ENCODE measurements around the gene TELO2.
"Not testable (repeated sequence)": the region's sequence is repeated elsewhere in the genome, so short reads cannot be mapped to it uniquely, and the experiment has no call there.

Gene TELO2

DNA sequence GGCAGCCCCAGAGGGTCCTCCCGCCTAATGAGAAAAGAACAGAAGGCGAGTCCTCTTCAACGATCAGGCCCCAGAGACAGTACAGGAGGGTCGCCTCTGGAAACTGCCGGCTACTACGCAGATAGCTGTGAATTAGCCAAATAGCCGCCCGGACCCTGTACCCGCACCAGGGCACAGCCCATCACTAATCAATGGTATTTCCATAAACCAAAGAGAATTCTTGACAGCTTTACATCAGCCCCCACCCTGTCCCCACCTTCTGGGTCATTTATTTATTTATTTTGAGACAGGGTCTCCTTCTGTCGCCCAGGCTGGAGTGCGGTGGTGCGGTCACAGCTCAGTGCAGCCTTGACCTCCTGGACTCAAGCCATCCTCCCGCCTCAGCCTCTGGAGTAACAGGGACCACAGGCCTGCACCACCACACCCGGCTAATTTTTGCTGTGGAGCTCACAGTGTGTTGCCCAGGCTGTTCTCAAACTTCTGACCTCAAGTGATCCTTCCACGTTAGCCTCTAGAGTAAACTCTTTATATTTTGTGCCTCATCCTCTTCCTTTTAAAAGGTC is 17.5 kb upstream of the TELO2 start:
- no peak for DNase-seq (ENCODE audit: low read depth)

GRCh38 chr16:1477033-1477432 is 16.1 kb upstream of the TELO2 start:
- DNase-seq (ENCODE audit: low read depth), result no peak

DNA sequence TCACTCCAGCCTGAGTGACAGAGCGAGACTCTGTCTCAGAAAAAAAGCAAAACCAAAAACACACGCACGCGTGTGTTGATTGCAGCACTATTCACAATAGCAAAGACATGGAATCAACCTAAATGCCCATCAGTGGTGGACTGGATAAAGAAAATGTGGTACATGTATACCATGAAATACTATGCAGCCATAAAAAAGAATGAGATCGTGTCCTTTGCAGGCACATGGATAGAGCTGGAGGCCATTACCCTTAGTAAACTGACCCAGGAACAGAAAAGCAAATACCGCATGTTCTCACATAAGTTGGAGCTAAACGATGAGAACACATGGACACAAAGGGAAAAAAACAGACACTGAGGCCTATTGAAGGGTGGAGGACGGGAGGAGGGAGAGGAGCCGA is 14.2 kb upstream of the TELO2 start:
- not testable (repeated sequence) for DNase-seq (ENCODE audit: low read depth)

DNA sequence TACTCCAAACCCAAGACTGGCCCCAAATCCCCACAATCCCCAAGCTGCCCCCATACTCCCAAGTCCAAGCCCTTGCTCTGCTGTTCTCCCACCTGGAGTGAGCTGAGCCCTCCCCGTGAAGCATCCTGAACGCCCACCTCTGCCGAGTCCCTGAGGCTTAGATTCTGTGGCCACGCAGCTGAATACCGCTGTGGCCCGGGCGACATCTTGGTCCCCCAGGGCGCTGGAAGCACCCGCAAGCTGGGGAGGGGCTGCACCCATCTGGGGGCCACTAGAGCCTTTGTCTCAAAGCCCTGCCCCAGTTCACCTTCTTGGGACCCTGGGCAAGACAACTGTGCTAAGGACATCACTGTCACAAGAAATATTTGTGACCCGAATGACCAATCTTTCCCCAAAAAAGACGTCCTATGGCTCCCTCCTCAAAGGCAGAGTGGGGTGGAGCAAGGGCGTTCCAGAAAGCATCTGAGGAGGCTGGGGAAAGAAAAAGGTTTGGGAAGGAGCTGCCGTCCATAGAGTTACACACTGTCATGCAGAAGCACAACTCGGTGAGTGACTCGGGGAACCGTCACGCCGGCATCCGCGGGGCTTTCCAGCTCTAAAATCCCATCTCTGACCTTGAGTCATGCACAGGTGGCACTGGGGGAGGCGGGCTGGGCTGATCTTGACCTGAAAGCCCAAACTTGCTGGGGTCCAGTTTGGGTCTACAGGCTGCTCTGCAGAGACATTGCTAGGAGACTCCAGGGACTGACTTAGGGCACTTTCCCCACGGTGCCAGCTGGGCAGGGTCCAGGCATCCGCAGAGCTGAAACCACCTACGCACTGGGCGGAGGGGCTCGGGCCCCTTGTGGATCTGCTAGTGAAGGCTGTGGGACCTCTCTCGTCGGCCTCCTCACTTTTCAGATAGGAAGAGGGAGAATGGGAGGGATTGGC is 11.0 kb upstream of the TELO2 start:
- no peak for DNase-seq (ENCODE audit: low read depth)

DNA sequence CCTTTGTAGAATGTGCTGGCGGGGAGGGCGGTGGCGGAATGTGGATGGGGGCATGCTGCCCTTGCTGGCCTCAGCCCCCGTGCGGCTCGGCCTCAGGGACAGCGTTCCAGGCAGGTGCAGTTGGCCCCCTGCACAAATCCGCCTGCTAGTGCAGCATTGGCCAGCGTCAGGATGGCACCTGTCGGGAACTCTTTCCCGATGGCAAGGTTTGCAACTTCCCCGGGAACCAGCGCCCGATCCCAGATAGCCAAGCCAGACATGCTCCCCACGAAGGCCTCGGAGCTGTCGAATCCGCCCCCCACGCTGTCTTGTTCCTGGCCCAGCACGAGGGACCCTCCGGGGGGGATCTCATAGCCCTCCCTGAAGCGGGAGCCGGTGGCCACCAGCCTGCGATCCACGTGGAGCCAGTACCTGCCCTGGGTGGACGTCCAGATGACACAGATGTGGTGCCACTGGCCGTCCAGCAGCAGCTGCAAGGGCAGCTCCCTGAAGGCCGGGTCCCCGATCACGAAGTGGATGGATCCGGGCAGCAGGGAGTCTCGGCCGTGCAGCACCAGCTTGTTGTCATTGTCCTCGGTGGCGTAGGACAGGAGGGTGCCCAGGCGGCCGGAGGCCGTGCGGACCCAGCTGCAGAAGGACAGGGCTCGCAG is 7.2 kb upstream of the TELO2 start:
- DNase-seq (ENCODE audit: low read depth), result no peak

- DNase-seq (ENCODE audit: low read depth), result no peak
Measured at GRCh38 chr16:1486551-1487390, 6.4 kb upstream of the TELO2 start.

GRCh38 chr16:1487395-1488053 is 5.6 kb upstream of the TELO2 start:
- DNase-seq (ENCODE audit: low read depth), result no peak

- no peak for DNase-seq (ENCODE audit: low read depth)
Measured at GRCh38 chr16:1488054-1488601, 5.0 kb upstream of the TELO2 start.

GRCh38 chr16:1488619-1489018 is 4.5 kb upstream of the TELO2 start, which contains the start of gene PTX4:
Gene PTX4, minus strand, starts transcription at chr16:1488944. Its CDS starts 35 bp downstream, at chr16:1488909.
- DNase-seq (ENCODE audit: low read depth), result no peak

GRCh38 chr16:1489077-1489476 is 4.1 kb upstream of the TELO2 start:
- no peak for DNase-seq (ENCODE audit: low read depth)

DNA sequence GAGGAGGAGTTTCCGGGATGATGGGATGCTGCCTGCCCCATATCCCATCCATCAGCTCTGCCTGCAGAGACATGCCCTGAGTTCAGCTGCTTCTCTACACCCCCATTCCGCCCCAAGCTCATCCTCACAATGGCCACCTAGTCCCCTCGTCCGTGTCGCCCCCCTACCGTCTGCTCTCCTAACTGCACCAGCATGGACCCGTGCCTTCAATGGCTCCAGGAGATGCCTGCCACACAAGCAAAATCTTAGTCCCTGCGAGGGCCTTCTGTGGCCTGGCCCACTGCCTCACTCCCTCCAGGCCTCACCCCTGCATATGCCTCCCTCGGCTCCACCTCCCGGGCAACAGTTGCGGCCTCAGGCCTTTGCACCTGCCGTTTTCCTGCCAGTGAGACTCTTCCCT is 1.8 kb upstream of the TELO2 start:
- no peak for DNase-seq (ENCODE audit: low read depth)

- no peak for DNase-seq (ENCODE audit: low read depth)
Measured at GRCh38 chr16:1492082-1492922, 858 bp upstream of the TELO2 start.

DNA sequence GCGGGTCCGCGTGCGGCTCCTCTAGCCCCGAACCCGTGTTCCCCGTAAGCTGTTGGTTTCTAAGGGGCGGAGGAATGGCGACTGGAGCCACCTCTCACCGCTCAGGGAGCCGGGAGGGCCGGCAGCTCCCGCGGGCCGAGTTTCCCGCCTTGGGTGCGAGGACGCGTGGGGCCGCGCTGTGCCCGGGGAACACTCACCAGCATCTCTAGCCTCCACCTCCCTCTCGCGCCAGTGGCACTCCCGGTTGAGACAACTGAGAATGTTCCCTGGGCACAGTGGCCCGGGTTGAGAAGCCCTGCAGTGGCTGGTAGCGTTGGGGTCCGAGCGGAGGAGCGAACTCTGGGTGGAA is 560 bp downstream of the TELO2 start:
- no peak for DNase-seq (ENCODE audit: low read depth)

GRCh38 chr16:1494129-1494640 is 1.0 kb downstream of the TELO2 start:
- DNase-seq (ENCODE audit: low read depth), result no peak

DNA sequence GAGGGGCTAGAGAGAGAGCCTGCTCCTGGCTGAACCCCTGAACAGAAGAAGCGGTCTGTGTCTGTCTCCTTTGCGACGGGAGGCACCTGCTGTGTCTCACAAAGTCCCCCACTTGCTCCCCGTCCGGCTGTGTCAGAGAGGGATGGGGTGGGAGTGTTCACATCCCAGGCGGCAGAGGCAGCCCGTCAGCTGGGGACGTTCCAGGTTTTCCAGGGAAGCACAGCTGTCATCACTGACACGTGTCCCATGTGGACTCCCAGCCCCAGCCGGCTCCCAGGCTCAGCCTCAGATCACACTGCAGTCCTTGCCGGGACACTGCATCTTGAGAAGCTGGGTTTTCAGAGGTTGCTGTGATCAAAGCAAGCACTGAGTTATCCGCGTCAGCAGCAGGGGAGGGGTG is 1.6 kb downstream of the TELO2 start:
- no peak for DNase-seq (ENCODE audit: low read depth)

GRCh38 chr16:1495211-1495888 is 2.2 kb downstream of the TELO2 start:
- no peak for DNase-seq (ENCODE audit: low read depth)

DNA sequence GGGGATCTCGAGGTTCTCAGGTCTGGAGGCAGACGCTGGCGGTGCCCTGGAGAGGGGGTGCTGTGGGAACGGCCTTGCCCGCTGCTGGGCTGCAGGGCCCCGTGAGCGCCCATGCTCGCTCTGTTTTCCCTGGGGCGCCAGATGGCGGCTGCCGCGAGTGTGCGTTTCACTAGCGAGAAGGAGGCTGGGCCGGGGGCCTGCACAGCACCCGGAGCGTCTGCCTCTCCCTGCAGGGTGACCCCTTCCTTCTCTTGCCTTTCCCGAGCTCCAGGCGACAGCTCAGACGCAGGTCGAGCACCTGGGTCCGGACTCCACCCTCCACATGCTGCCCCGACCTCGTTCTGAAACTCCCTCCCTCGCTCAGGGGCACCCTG is 2.7 kb downstream of the TELO2 start:
- no peak for DNase-seq (ENCODE audit: low read depth)

- DNase-seq (ENCODE audit: low read depth), result no peak
Measured at GRCh38 chr16:1496464-1496863, 3.3 kb downstream of the TELO2 start.

DNA sequence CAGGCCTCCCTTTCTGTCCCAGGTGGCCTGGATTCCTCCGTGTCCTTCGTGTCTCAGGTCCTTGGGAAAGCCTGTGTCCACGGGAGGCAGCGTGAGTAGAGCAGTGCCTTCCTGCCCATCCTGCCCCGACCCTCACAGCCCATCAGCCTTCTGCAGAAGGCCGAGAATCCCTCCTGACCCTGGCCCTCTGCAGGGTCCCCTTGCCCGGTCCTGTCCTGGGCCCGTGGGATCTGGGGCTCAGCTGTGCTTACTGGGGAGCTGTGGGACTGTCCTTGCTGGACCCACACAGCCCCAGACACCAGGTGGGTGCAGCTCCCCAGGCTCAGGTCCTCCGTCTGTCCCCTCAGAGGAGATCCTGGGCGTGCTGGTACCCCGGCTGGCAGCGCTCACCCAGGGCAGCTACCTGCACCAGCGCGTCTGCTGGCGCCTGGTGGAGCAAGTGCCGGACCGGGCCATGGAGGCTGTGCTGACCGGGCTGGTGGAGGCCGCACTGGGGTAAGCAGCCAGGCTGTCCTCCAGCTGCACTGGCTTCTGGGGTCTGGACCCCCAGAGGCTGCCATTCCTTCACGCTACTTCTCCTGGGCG is 3.9 kb downstream of the TELO2 start:
- DNase-seq (ENCODE audit: low read depth), result no peak

Measured in stimulated activated CD8-positive, alpha-beta memory T cell treated with anti-CD3 and anti-CD28 coated beads, Interleukin-12 subunit alpha, Interleukin-12 subunit beta, amount 100 ng/mL, for 1 hour (primary cell).